AG04450 (cell line): Measurements from ENCODE around the gene LIF. TPM values are rescaled to one million over a fixed set of nuclear protein-coding genes. Genes with fewer than 3 reads are reported as not detected.
A peak's percentile ranks its signal among the peaks of the same experiment; 100 is the strongest.

Experiments used
- CTCF ChIA-PET: fragments of 300-600, 350-600 bp; formaldehyde crosslinking; extraction: SDS; loops from one replicate; lab custom pipeline; 2022; ENCODE audit warnings: antibody characterized with exemption, inconsistent platforms; lab: Charles Lee
- POLR2A ChIA-PET: fragments of 350-600 bp; formaldehyde crosslinking; extraction: SDS; loops from one replicate; lab custom pipeline; 2021; ENCODE audit warnings: antibody characterized with exemption, inconsistent platforms; lab: Yijun Ruan, JAX
- DNase-seq: peaks from one replicate; pipeline ENCODE4 v3.0.0-alpha.2; 2011; ENCODE audit warnings: low read depth, low spot score
- H3K27ac ChIP-seq: one replicate; pipeline ENCODE4 v1.5.1; 2012; ENCODE audit warnings: low read depth, low read length, control low read depth
- H3K27me3 ChIP-seq: one replicate; pipeline ENCODE4 v1.6.0; 2012; ENCODE audit warnings: low read length; ENCODE audit not compliant: control insufficient read depth, insufficient read depth
- H3K4me3 ChIP-seq: 2 replicates; pipeline ENCODE4 v1.5.1; 2011; ENCODE audit warnings: mild to moderate bottlenecking, low read depth, low read length, control low read depth
- H3K9me3 ChIP-seq: 2 replicates; pipeline ENCODE4 v1.5.1; 2012; ENCODE audit warnings: low read length; ENCODE audit not compliant: control insufficient read depth, insufficient read depth
- polyA plus RNA-seq: library from polyadenylated mRNA; depleted of rRNA; stranded (reverse); fragments of >200 nt; gene quantifications from 2 replicates; pipeline ENCODE4 v1.2.3, GENCODE V29; 2011
- TF ChIP-seq, protein P1 (sequence below): IDR thresholded peaks from 2 replicates; pipeline ENCODE4 v1.5.1; 2011; ENCODE audit warnings: low read depth, low read length, control low read depth, inconsistent platforms

LIF gene
- polyA plus RNA-seq, 1 experiment: 53.9 TPM

DNA sequence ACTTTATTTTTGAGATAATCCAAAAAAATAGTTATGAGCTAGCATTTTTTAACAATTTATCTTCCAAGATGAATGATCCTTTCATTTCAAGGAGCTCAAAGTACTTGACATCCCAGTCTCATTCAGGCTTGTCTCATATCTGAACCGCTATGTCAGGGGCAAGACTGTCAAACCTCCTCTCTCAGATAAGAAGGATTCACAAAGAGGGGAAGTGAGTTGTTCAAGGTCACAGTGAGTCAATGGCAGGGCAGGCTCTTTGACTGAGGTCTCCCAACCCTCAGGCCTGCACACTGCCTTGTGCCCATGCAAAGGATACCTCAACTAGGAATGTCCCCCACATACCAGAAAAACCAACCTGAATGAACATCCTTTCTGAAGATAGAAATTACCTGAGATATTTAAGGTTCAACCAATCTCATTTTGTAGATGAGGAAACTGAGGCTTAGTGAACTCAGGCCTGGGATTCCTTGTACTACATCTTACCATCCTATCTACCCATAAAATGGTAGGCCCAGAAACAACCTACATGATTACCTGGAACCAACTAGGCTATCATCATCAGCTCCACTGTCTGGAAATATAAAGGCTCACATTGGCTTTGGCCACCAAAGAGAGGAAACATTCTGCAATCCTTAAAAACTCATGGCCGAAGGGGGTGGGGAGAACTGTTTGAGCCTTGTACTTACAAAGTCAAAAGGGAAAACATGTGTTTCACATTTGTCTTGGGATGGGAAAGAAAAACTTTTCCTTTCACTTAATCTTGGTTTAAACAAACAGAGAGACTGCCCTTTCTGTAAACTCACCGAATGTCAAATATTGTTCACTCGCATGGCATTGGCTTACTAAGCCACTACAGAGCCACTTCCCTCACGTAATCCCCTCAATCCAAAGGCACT, 51.1 kb downstream of the LIF start:
- TF ChIP-seq, protein P1, sequence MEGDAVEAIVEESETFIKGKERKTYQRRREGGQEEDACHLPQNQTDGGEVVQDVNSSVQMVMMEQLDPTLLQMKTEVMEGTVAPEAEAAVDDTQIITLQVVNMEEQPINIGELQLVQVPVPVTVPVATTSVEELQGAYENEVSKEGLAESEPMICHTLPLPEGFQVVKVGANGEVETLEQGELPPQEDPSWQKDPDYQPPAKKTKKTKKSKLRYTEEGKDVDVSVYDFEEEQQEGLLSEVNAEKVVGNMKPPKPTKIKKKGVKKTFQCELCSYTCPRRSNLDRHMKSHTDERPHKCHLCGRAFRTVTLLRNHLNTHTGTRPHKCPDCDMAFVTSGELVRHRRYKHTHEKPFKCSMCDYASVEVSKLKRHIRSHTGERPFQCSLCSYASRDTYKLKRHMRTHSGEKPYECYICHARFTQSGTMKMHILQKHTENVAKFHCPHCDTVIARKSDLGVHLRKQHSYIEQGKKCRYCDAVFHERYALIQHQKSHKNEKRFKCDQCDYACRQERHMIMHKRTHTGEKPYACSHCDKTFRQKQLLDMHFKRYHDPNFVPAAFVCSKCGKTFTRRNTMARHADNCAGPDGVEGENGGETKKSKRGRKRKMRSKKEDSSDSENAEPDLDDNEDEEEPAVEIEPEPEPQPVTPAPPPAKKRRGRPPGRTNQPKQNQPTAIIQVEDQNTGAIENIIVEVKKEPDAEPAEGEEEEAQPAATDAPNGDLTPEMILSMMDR: no peak
- Histone ChIP-seq H3K27ac (peak overlapping the region; percentile 100), H3K9me3 (no peaks in the 10 kb centered on the region; the same call in 1 of the 2 replicates), H3K27me3 (no peaks in the 10 kb centered on the region), H3K4me3 (no peak overlapping the region)
- CTCF ChIA-PET: interaction anchor here (0.6 to 1.6 kb wide), 6 partner anchors 9 to 88 kb away, joined by 3 to 10 read pairs (median 4); no protein-coding TSS in a partner anchor
- DNase-seq: no peak
- POLR2A ChIA-PET: interaction anchor here (0.7 to 3.2 kb wide), 17 partner anchors 10 to 82 kb away, joined by 3 to 58 read pairs (median 6); no protein-coding TSS in a partner anchor

DNA sequence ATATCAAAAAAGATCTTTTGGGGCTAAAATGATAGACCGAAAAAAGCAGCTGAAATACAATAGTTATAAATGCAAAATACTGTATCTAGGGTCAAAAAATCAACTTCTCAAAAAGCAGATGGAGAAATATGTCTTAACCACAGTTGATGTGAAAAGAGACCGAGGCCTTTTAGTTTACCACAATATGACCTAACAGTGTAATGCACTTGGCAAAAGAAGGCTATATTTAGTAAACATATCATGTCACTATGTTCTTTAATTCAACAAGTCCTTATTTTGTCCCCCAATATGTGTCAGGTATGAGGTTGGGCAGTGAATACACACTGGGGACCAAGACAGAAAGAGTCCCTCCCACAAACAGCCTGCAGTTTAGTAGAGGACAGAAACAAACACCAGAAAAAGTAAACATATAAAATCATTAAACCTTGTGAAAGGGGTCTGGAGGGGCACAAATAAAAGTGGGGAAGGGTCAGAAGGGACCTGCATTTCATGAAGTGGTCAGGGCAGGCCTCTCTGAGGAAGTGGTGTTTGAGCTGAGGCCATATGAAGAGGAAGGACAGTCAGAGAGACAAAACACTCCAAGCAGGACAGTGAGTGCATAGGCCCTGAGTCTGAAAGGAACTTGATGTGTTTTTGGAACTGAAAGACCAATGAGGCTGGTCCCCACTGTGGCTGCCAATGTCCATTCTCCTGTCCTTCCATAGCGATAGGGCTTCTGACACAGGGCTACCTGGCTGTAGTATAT, 53.4 kb downstream of the LIF start:
- TF ChIP-seq, protein P1: no peak
- no peak for DNase-seq

DNA sequence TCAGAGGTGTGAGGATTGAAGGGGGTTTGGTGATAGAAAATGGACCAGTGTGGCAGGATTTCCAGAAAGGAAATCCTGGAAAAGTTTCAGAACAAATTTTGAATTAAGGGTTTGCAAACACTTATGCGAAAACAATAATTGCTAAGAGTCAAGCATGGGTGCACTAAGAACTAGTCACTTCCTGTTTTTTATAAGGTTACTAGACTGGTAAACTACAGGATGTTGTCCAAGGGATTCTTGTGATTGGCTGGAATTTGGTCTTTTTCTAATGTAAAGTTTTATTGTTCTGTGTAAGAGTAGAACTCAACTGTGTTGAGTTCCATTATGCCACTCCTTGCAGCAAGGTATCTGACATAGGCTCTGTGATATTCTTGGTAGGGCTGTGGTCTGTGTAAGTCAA, 54.1 kb downstream of the LIF start:
- CTCF ChIA-PET: no interaction called here
- Histone ChIP-seq H3K9me3 (no peaks in the 10 kb centered on the region), H3K27ac (no peak overlapping the region), H3K4me3 (no peak overlapping the region), H3K27me3 (no peaks in the 10 kb centered on the region)
- TF ChIP-seq, protein P1: no peak
- no peak for DNase-seq
- POLR2A ChIA-PET: no interaction called here

More for the DNA sequence above, 53.4 kb downstream of the LIF start:
- no peaks in the 10 kb centered on the region for H3K9me3 ChIP-seq
- no peaks in the 10 kb centered on the region for H3K27me3 ChIP-seq
- ChIA-PET POLR2A (no interaction called here), CTCF (interaction anchor here (0.8 to 1.1 kb wide), 2 partner anchors 62 to 85 kb away, joined by 3 read pairs; no protein-coding TSS in a partner anchor)
- H3K4me3 ChIP-seq: no peak overlapping the region
- no peak overlapping the region for H3K27ac ChIP-seq

DNA sequence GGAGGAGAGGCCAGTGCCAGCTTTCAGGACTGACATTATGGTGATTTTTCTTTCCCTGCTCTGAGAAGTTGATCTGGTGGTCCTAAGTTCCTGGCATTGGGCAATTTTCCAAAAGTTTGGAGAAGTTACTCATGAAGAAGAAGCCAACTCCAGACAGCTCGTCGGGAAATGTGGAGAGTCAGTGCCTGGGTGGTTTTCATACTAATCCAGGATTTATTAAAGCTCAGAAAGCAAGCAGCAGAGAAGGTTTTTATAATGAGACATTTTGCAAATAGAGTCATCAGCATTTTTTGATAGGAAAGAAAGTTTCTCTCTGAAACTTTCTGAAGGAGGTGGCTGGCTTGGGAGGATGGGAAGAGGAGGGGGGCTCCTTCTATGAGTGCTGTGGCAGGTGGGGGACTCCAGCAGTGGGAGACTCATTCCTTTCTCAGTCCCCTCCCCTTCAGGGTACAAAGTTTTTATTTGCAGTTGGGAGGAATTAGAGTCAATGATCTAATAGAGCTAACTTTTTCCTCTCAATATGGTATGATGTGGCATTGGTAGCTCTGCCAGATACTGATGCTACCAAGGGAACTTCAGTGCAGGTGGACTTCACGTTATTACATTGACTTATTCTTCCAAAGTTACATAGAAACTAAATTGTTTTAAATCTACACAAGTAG, 55.4 kb downstream of the LIF start:
- ChIA-PET POLR2A (interaction anchor here (1.5 kb wide), 1 partner anchor 9 kb away, joined by 8 read pairs; no protein-coding TSS in a partner anchor), CTCF (interaction anchor here (1.0 to 3.7 kb wide), 4 partner anchors 65 to 196 kb away, joined by 3 to 12 read pairs (median 5); partner anchors contain the start of gene RNF215)
- H3K27me3 ChIP-seq: no peaks in the 10 kb centered on the region
- H3K4me3 ChIP-seq: no peak overlapping the region
- TF ChIP-seq, protein P1: no peak
- H3K27ac ChIP-seq: no peak overlapping the region
- no peaks in the 10 kb centered on the region for H3K9me3 ChIP-seq
- DNase-seq: no peak
